Nephron (organoid): Measurements from ENCODE around the gene PSENEN.

ENCODE experiments used
- H3K27ac Mint-ChIP-seq, 3 experiments: 2 replicates each; pipeline ENCODE4 v1.8.0; 2020; ENCODE audit warnings: mixed read lengths in 3 of 3, mild to moderate bottlenecking in 2 of 3, moderate library complexity in 1 of 3
- H3K27me3 Mint-ChIP-seq: 2 replicates; pipeline ENCODE4 v1.8.0; 2021; ENCODE audit warnings: low read depth, mild to moderate bottlenecking, moderate library complexity, mixed read lengths
- H3K36me3 Mint-ChIP-seq: 2 replicates; pipeline ENCODE4 v1.8.0; 2020; ENCODE audit warnings: low read depth, mixed read lengths
- H3K4me1 Mint-ChIP-seq: 2 replicates; pipeline ENCODE4 v1.8.0; 2020; ENCODE audit warnings: mixed read lengths
- H3K4me3 Mint-ChIP-seq, 3 experiments: 2 replicates each; pipeline ENCODE4 v1.8.0; 2020; ENCODE audit warnings: mild to moderate bottlenecking in 3 of 3, mixed read lengths in 3 of 3, moderate library complexity in 2 of 3
- H3K9me3 Mint-ChIP-seq: 2 replicates; pipeline ENCODE4 v1.8.0; 2020; ENCODE audit warnings: mixed read lengths
- TF ChIP-seq, protein P1 (sequence below), 3 experiments: fragments of 200-600 bp; sonication (generic); IDR thresholded peaks; one replicate each; pipeline ENCODE4 v1.5.0; 2021; ENCODE audit warnings: antibody characterized with exemption in 3 of 3; ENCODE audit not compliant: unreplicated experiment in 3 of 3

The PSENEN gene

GRCh38 chr19:35725216-35725861 lies 20.1 kb upstream of the PSENEN start:
- no peak overlapping the region for H3K4me3 Mint-ChIP-seq
- TF ChIP-seq, protein P1, sequence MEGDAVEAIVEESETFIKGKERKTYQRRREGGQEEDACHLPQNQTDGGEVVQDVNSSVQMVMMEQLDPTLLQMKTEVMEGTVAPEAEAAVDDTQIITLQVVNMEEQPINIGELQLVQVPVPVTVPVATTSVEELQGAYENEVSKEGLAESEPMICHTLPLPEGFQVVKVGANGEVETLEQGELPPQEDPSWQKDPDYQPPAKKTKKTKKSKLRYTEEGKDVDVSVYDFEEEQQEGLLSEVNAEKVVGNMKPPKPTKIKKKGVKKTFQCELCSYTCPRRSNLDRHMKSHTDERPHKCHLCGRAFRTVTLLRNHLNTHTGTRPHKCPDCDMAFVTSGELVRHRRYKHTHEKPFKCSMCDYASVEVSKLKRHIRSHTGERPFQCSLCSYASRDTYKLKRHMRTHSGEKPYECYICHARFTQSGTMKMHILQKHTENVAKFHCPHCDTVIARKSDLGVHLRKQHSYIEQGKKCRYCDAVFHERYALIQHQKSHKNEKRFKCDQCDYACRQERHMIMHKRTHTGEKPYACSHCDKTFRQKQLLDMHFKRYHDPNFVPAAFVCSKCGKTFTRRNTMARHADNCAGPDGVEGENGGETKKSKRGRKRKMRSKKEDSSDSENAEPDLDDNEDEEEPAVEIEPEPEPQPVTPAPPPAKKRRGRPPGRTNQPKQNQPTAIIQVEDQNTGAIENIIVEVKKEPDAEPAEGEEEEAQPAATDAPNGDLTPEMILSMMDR (IDR thresholded peaks at IDR 0.05; ENCODE audit: unreplicated experiment in 3 of 3): no peak
- H3K9me3 Mint-ChIP-seq: no peaks in the 10 kb centered on the region
- no peak overlapping the region for H3K27ac Mint-ChIP-seq
- no peaks in the 10 kb centered on the region for H3K4me1 Mint-ChIP-seq
- no peaks in the 10 kb centered on the region for H3K27me3 Mint-ChIP-seq
- peaks cover 70% of the 10 kb centered on the region for H3K36me3 Mint-ChIP-seq

DNA sequence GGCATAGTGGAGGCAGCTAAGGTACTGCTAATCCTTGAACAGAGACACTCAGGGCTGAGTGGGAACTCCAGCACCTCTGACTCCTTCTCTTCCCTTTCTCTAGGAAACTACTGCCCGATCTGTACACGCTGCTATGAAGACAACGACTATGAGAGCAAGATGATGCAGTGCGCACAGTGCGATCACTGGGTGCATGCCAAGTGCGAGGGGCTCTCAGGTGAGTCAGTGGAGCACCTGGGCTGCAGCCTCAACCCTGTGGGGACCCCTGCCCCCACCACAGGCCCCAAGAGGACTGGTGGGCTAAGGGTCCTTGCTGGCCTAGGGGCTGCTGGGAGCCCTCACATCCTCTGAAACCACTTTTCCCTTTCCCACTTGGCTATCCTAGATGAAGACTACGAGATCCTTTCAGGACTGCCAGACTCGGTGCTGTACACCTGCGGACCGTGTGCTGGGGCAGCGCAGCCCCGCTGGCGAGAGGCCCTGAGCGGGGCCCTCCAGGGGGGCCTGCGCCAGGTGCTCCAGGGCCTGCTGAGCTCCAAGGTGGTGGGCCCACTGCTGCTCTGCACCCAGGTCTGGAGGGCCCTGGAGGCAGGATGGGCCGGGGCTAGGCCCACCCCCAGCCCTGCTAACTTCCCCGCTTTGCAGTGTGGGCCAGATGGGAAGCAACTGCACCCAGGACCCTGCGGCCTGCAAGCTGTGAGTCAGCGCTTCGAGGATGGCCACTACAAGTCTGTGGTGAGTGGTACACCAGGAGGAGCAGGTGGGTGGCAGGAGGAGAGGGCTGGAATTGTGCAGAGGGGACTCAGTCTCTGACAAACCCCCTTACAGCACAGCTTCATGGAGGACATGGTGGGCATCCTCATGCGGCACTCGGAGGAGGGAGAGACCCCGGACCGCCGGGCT lies 18.1 kb upstream of the PSENEN start:
- Mint-ChIP-seq H3K4me1 (no peaks in the 10 kb centered on the region), H3K4me3 (no peak overlapping the region), H3K9me3 (no peaks in the 10 kb centered on the region), H3K27ac (no peak overlapping the region), H3K27me3 (no peaks in the 10 kb centered on the region), H3K36me3 (peaks cover 70% of the 10 kb centered on the region)
- TF ChIP-seq, protein P1 (IDR thresholded peaks at IDR 0.05; ENCODE audit: unreplicated experiment in 3 of 3): no peak

DNA sequence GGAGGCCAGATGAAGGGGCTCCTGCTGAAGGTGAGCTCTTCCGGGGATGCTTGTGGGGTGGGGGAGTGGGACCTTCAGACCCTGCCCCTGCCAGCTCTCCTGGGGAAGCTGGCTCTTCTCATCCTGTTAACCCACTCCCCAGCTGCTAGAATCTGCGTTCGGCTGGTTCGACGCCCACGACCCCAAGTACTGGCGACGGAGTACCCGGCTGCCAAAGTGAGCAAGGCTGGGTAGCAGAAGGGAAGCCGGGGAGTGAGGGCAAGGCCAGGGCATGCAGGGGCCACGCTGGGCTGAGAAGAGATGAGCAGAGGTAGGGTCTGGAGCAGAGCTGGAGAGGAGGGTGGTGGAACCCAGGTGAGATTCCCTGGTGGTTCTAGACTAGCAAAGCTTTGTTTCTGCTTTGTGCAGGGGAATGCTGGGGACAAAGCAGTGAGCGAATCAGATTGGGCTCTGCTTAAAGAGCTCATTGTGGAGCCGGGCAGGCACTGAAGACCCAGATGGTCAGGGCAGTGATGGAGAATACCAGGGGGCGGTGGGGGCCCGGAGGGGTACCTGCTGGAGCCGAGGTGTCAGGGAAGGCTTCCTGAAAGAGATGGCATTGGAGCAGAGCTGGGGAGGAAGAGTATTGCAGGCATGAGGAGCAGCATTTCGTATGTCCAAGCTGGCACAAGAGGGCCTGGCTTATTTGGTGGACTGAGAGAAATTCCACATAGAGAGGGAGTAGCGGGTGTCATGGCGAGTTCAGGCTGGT lies 17.3 kb upstream of the PSENEN start:
- H3K9me3 Mint-ChIP-seq: no peaks in the 10 kb centered on the region
- H3K27ac Mint-ChIP-seq: no peak overlapping the region
- no peaks in the 10 kb centered on the region for H3K4me1 Mint-ChIP-seq
- H3K36me3 Mint-ChIP-seq: peaks cover 65% of the 10 kb centered on the region
- TF ChIP-seq, protein P1 (IDR thresholded peaks at IDR 0.05; ENCODE audit: unreplicated experiment in 3 of 3): no peak
- H3K4me3 Mint-ChIP-seq: no peak overlapping the region
- H3K27me3 Mint-ChIP-seq: no peaks in the 10 kb centered on the region

GRCh38 chr19:35729021-35729420 lies 16.4 kb upstream of the PSENEN start:
- TF ChIP-seq, protein P1 (IDR thresholded peaks at IDR 0.05; ENCODE audit: unreplicated experiment in 3 of 3): no peak
- Mint-ChIP-seq H3K4me3 (no peak overlapping the region), H3K27ac (no peak overlapping the region), H3K27me3 (no peaks in the 10 kb centered on the region), H3K9me3 (no peaks in the 10 kb centered on the region), H3K4me1 (no peaks in the 10 kb centered on the region), H3K36me3 (peaks cover 59% of the 10 kb centered on the region)

- no peak overlapping the region for H3K27ac Mint-ChIP-seq
- no peaks in the 10 kb centered on the region for H3K4me1 Mint-ChIP-seq
- peaks cover 61% of the 10 kb centered on the region for H3K36me3 Mint-ChIP-seq
- H3K9me3 Mint-ChIP-seq: no peaks in the 10 kb centered on the region
- TF ChIP-seq, protein P1 (IDR thresholded peaks at IDR 0.05; ENCODE audit: unreplicated experiment in 3 of 3): no peak
- H3K27me3 Mint-ChIP-seq: no peaks in the 10 kb centered on the region
- no peak overlapping the region for H3K4me3 Mint-ChIP-seq
These were observed 15.7 kb upstream of the PSENEN start for GRCh38 chr19:35729763-35730162.
